ENCODE results near the gene KCNH5.

DNA sequence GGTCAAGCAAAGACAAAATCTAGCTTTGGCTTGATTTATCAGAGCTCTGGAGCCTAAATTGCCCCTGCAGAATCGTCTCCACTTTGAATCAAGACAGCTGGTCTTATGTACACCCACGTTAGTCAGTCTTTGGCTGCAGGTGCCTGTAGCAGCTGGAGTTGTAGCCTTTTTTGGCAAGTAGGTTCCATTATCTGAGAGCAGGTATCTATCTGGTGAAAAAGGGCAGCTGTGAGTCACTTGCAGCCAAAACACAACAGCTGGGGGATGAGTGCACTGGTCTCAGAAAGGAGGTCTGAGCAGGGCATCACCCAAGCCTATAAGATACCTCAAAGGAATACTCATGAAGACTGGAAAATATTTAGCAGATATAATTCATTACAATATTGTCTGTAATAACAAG lies 43.6 kb upstream of the KCNH5 start:
- no peak for TF ChIP-seq POLR2A (IDR thresholded peaks at IDR 0.05)
- TF ChIP-seq, protein P1, sequence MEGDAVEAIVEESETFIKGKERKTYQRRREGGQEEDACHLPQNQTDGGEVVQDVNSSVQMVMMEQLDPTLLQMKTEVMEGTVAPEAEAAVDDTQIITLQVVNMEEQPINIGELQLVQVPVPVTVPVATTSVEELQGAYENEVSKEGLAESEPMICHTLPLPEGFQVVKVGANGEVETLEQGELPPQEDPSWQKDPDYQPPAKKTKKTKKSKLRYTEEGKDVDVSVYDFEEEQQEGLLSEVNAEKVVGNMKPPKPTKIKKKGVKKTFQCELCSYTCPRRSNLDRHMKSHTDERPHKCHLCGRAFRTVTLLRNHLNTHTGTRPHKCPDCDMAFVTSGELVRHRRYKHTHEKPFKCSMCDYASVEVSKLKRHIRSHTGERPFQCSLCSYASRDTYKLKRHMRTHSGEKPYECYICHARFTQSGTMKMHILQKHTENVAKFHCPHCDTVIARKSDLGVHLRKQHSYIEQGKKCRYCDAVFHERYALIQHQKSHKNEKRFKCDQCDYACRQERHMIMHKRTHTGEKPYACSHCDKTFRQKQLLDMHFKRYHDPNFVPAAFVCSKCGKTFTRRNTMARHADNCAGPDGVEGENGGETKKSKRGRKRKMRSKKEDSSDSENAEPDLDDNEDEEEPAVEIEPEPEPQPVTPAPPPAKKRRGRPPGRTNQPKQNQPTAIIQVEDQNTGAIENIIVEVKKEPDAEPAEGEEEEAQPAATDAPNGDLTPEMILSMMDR (IDR thresholded peaks at IDR 0.05), result no peak
- no peak for TF ChIP-seq POLR2AphosphoS5 (IDR thresholded peaks at IDR 0.05)
- no peak for TF ChIP-seq EP300 (IDR thresholded peaks at IDR 0.05)

Measured in upper lobe of left lung (tissue), 4 donors.